HUES6 (cell line): Measurements from ENCODE around the gene GTF2H4.

ENCODE experiments used
- H3K27ac ChIP-seq: 2 replicates; pipeline ENCODE4 v1.7.0; 2013; ENCODE audit warnings: low read depth, mild to moderate bottlenecking, low read length, inconsistent platforms
- H3K27me3 ChIP-seq: 2 replicates; pipeline ENCODE4 v1.6.1; 2013; ENCODE audit warnings: low read length; ENCODE audit not compliant: control insufficient read depth, insufficient read depth
- H3K36me3 ChIP-seq: 2 replicates; pipeline ENCODE4 v1.6.1; 2013; ENCODE audit warnings: low read length; ENCODE audit not compliant: control insufficient read depth, insufficient read depth
- H3K4me1 ChIP-seq: 2 replicates; pipeline ENCODE4 v1.6.1; 2013; ENCODE audit warnings: low read length; ENCODE audit not compliant: control insufficient read depth, insufficient read depth
- H3K4me3 ChIP-seq: 2 replicates; pipeline ENCODE4 v1.5.1; 2013; ENCODE audit warnings: low read depth, low read length
- H3K9ac ChIP-seq: one replicate; pipeline ENCODE4 v1.6.1; 2013; ENCODE audit warnings: mild to moderate bottlenecking, low read length
- H3K9me3 ChIP-seq: 2 replicates; pipeline ENCODE4 v1.6.1; 2013; ENCODE audit warnings: low read depth, low read length; ENCODE audit not compliant: control insufficient read depth, insufficient read depth

GTF2H4 gene

GRCh38 chr6:30875244-30876038, 32.6 kb upstream of the GTF2H4 start:
- H3K27ac ChIP-seq = no peak overlapping the region
- no peaks in the 10 kb centered on the region for H3K27me3 ChIP-seq
- H3K4me3 ChIP-seq = no peak overlapping the region
- no peaks in the 10 kb centered on the region for H3K36me3 ChIP-seq
- H3K9me3 ChIP-seq = peaks cover 35% of the 10 kb centered on the region
- peaks cover 23% of the 10 kb centered on the region for H3K4me1 ChIP-seq
- H3K9ac ChIP-seq = no peak overlapping the region

DNA sequence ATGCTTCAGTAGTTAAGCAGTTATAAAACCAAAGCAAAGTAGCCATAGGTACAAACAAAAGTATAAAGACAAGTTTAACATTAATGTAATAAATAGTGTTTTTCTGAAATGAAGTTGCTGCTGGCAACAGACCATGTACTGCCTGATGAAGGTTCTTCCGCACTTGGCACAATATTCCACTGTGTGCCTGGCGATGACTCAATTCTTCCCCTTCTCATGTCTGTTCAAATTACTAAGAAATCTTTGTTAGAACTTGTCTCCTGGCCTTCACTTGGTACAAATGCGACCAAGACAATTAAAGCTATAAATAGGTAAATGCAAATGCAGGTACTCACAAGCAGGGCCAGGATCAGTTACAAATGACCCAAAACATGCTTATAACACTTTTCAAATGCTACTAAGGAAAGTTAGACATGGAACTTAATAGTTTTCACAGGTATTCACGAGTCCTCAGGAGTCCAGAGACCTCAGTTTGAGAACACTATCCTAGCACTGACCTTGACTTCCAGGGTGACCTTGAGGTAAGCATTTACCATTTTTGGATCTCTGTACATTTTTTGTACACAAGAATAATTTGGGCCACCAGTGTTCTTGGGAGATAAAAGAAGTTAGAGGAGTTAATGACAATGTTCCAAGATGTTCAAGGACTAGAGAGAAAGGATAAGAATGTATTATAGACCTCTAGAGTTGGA, 31.8 kb upstream of the GTF2H4 start:
- H3K27me3 ChIP-seq = no peaks in the 10 kb centered on the region
- no peak overlapping the region for H3K4me3 ChIP-seq
- no peaks in the 10 kb centered on the region for H3K36me3 ChIP-seq
- H3K9ac ChIP-seq = no peak overlapping the region
- peaks cover 28% of the 10 kb centered on the region for H3K4me1 ChIP-seq
- no peak overlapping the region for H3K27ac ChIP-seq
- peaks cover 28% of the 10 kb centered on the region for H3K9me3 ChIP-seq

- Histone ChIP-seq H3K36me3 (no peaks in the 10 kb centered on the region), H3K4me3 (0 out of 2 replicates have a peak overlapping the region, but pooled peaks have one; percentile 8), H3K4me1 (peaks cover 43% of the 10 kb centered on the region), H3K9me3 (peaks cover 13% of the 10 kb centered on the region), H3K9ac (no peak overlapping the region), H3K27me3 (no peaks in the 10 kb centered on the region), H3K27ac (no peak overlapping the region)
These were observed 30.4 kb upstream of the GTF2H4 start for GRCh38 chr6:30877419-30878262.

DNA sequence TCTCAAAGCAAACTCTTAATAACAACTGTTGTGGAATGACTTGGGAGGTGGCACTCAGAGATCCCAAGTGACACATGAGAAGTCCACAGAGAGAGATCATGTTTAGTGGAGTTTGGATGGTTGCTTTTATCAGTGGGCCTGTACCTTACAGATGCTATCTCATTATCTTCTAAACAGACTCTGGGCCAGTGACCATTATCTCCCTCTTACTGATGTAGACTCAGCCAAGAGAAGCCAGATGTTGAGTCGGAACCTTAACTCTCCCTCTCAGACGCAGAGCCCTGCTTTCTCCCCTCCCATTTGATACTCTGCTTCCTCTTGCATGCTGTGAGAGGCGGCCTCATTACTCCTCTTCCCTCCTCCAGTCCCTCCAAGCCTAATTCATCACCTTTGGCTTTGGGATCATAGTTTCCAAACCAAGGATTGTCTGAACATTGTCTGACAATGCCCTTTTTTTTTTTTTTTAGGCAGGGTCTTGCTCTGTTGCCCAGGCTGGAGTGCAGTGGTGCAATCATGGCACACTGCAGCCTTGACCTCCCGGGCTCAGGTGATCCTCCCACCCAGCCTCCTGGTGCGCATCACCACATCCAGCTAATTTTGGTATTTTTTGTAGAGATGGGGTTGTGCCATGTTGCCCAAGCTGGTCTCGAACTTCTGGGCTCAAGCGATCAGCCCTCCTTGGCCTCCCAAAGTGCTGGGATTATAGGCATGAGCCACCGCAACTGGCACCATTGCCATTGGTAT, 28.2 kb upstream of the GTF2H4 start:
- Histone ChIP-seq H3K4me1 (peaks cover 51% of the 10 kb centered on the region), H3K27me3 (no peaks in the 10 kb centered on the region), H3K27ac (no peak overlapping the region), H3K36me3 (no peaks in the 10 kb centered on the region), H3K4me3 (peak overlapping the region; percentile 79; the same call in 1 of the 2 replicates), H3K9me3 (peaks cover 2% of the 10 kb centered on the region; the same call in 1 of the 2 replicates), H3K9ac (no peak overlapping the region)

GRCh38 chr6:30880698-30881252, 27.2 kb upstream of the GTF2H4 start:
- Histone ChIP-seq H3K27ac (no peak overlapping the region), H3K4me3 (peak overlapping the region; percentile 79), H3K9me3 (no peaks in the 10 kb centered on the region), H3K36me3 (no peaks in the 10 kb centered on the region), H3K4me1 (peaks cover 60% of the 10 kb centered on the region), H3K9ac (peak overlapping the region; percentile 13), H3K27me3 (no peaks in the 10 kb centered on the region)

- Histone ChIP-seq H3K4me3 (peak overlapping the region; percentile 79), H3K4me1 (peaks cover 67% of the 10 kb centered on the region), H3K27ac (no peak overlapping the region), H3K9me3 (no peaks in the 10 kb centered on the region), H3K36me3 (no peaks in the 10 kb centered on the region), H3K9ac (peak overlapping the region; percentile 12), H3K27me3 (no peaks in the 10 kb centered on the region)
These were observed 26.4 kb upstream of the GTF2H4 start for GRCh38 chr6:30881392-30882203.

DNA sequence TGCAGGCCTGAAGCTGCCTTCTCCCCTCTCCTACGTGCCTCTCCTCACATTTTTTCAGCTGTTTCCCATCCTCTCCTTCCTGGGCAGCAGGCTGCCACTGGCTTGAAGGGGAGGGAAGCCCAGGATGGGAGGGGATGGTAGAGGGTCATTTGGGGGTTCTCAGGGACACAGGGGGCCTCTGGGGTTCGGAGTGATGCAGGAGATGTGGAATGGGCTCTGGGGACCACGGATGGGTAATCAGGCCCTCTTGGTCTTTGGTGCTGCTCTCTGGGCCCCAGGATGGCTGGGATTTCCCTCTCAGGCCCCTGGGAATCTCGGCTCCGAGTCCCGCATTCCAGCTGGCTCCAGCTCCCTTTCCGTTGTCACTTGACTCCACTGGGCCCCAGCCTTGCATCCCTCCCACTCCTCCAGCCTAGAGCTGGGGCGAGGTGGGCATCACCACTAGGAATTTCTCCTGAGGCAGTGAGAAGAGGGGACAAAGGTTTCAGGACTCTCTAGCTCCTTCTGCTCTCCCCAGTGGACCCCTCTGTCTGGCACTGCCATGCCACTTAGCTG, 25.7 kb upstream of the GTF2H4 start:
- Histone ChIP-seq H3K9ac (peak overlapping the region; percentile 12), H3K27me3 (no peaks in the 10 kb centered on the region), H3K36me3 (no peaks in the 10 kb centered on the region), H3K4me3 (peak overlapping the region; percentile 79), H3K27ac (no peak overlapping the region), H3K4me1 (peaks cover 68% of the 10 kb centered on the region), H3K9me3 (no peaks in the 10 kb centered on the region)

GRCh38 chr6:30882759-30883684, 25.0 kb upstream of the GTF2H4 start:
- Histone ChIP-seq H3K9me3 (no peaks in the 10 kb centered on the region), H3K27me3 (no peaks in the 10 kb centered on the region), H3K9ac (peak overlapping the region; percentile 85), H3K27ac (peak overlapping the region; percentile 4; the same call in 1 of the 2 replicates), H3K4me3 (peak overlapping the region; percentile 79), H3K4me1 (peaks cover 65% of the 10 kb centered on the region), H3K36me3 (no peaks in the 10 kb centered on the region)
